EH (cell line): ENCODE data around the gene SDK1.
"Not testable (repeated sequence)": the region's sequence is repeated elsewhere in the genome, so short reads cannot be mapped to it uniquely, and the experiment has no call there.

ENCODE experiments used
- DNase-seq: peaks from one replicate; pipeline ENCODE4 v3.0.0-alpha.2; 2015; ENCODE audit warnings: low read depth

The SDK1 gene

GRCh38 chr7:4204513-4205165 lies 903.6 kb downstream of the SDK1 start:
- DNase-seq, result no peak

- DNase-seq, result no peak
Measured at GRCh38 chr7:4205828-4206227, 904.8 kb downstream of the SDK1 start.

- DNase-seq, result no peak
Measured at GRCh38 chr7:4207011-4207410, 906.0 kb downstream of the SDK1 start.

- DNase-seq, result no peak
Measured at GRCh38 chr7:4208086-4208485, 907.0 kb downstream of the SDK1 start.

DNA sequence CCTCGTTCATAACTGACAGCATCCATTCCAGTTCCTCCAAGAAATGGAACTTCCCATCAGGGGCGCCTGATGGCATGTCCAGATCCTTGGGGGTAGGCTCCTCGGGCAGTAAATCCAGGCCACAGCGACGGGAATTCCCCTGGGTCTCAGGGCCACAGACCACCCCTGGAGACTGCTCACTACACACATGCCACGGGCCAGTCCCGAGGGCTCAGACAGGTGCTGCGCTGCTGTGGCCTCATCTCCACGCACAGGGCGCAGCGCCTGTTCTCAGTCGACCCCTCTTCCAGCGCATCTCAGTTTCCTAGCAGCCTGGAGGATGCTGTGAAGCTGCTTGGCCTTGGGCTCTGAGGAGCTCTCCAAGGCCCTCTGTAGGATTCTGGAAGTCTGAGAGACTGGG lies 907.5 kb downstream of the SDK1 start:
- no peak for DNase-seq

DNA sequence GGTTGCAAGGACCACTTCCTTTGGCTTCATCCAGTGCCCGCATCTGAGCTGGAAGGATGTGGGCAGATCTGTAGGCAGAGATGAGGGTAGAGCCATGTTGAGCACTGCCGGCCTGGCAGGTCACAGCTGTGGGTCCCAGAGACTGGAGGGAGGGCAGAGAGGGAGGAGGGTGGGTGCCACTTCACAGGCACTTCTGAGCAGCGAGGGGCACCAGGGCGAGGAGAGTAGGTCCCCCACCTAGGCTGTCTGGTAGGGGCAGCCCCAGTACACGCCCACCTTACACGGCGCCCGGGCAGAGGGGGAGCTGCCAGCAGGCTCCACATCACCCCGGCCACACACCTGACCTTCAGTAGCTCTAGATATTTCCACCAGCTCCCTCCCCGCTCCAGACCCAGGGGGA lies 908.1 kb downstream of the SDK1 start:
- no peak for DNase-seq

- no peak for DNase-seq
Measured at GRCh38 chr7:4209966-4210365, 908.9 kb downstream of the SDK1 start.

DNA sequence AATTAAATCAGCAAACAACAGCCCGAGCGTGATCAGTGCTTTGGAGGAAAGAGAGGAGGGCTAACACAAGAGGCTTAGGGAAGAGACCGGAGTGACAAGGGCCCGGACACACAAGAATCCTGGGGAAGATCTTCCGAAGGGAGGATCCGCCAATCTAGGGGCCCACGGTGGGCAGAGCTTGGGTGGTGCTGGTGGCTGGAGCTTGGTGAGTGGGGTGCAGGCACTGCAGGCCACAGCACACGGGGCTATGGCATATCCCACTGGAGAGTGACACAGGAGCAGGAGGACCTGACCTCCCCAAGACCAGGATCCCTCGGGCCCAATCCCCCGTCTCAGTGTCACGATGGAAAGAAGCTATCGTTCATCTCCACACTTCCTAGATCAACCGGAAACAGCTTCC lies 909.8 kb downstream of the SDK1 start:
- no peak for DNase-seq

DNA sequence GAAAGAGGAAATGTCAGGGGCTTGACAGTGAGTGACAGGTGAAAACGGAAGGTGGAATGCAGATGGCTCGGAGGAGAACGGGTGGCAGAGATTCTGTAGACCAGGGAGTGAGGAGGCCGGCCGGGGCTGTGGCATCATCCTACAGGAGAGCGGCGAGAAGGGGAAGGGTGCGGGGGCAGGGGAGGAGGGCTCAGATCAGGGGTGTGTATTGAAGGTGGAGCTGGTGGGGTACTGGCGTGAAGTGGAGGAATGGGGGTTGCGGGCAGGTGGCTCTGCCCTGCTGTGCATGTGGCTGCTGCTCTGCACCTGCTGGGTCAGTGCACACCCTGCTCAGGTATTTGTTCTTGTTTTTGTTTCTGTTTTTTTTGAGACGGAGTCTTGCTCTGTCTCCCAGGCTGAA lies 910.2 kb downstream of the SDK1 start:
- no peak for DNase-seq

DNA sequence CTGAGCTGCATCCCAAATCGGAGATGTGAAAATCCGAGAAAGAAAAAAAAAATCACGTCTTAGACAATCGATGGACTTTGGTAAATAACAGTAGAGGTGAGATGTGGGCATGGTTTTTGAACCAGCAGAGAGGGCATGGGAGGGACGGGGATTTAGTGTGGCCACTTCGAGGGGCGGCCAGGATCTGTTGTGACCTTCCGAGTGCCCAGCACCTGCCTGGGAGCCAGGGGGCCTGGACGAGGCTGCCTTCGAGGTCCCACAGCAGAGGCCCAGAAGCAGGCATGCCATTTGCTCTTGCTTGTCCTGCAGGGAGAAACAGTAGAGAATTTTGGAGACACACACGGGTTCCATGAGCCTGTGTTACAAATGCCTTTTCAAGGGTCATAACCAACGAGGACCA lies 911.3 kb downstream of the SDK1 start:
- no peak for DNase-seq

DNA sequence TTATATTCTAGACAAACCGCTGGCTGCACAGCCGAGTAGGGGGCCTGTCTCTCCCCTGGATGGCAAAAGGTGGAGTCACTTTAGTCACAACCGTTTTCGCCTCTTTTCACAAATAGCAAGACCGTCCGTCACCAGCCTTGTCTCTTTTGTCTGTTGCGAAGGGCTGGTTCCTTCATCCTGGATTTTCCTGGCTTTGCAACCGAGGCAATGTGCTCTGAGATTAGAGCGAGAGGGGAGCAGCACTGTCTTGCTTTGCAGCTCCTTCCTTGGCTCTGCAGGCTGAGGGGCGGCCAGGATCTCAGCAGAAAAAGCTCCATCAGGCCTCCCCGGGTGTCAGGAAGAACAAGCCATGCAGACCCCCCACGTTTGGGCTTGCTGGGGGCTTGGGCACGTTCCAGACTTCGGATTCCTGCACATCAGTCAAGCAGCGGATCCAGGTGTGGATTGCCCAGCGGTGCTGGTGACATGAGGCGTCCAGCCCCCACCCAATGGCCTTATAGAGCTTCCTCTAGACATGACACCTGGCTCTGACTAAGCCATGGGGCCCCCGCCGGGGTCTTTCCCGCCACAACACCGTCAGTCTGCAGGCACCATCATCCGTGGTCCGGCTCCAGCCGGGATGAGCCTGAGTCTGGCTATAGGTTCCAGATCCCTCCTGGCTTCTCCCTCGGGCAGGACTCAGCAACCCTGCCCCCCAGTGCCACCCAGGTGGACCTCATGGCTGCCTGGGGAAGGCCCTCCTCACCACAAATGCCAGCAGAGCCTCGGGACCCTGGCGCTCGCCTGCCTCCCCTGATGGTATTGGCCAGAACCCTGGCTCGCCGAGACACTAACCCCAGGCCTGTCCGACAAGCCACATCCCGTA lies 913.5 kb downstream of the SDK1 start:
- no peak for DNase-seq

DNA sequence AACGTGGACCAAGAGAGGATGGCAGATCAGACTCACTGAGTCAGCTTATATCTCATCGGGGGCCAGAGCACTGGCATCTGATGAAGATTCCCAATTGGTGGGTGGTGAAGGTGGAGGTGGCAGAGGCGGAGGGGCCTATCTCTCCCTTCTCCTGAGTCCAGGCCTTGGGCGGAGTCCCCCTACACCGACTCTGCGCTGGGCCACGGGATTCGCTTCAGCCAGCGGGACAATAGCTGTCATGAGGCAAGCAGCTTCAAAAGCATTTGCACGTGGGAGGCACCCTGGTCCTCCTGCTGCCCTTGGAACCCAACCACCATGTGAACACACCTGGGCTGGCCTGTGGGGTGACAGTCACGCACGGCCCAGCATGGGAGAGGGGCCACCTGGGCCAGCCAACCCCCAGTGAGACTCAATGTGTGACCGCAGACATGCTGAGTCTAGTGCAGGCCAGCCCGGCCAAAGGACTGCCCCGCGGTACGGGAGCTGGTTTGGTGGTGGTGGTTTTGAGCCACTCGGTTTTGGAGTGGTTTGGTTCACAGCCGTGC lies 914.2 kb downstream of the SDK1 start:
- DNase-seq, result no peak

DNA sequence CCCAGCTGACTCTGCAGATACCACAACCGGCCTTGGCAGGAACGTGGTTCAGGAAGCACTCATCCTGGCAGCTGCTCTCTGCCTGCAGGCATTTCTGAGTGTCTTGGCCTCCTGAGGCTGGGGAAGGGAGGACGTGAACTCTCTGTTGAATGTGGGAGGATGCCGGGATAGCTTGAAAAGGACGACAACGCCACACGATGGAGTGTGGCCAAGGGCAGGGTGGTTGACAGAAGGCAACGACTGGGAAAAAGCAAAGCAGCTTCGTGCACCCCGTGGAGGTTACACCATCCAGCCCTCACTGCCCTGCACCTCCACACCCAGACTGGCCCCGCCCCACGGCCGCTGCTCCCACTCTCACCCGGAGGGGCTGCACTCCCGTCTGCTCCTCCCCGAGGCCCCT lies 915.0 kb downstream of the SDK1 start:
- no peak for DNase-seq

GRCh38 chr7:4217126-4217660 lies 916.1 kb downstream of the SDK1 start:
- not testable (repeated sequence) for DNase-seq

DNA sequence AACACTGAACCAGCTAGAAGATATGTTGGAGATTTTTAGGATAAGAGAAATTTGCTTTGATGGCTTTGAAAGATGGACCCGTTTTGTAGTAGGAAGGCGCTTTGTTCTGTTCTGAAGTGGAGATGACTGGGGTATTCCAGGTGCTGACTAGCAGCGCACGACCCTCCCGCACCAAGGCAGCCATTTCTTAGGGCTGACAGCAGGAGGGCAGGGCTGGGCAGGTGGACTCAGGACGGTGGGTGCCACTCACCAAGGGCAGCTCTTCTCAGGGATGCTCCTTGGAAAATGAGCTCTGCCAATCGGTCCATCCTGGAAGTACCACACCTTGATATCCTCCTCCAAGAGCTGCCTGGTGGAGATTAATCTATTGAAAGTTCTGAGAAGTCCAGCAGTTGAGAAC lies 917.4 kb downstream of the SDK1 start:
- DNase-seq, result no peak

DNA sequence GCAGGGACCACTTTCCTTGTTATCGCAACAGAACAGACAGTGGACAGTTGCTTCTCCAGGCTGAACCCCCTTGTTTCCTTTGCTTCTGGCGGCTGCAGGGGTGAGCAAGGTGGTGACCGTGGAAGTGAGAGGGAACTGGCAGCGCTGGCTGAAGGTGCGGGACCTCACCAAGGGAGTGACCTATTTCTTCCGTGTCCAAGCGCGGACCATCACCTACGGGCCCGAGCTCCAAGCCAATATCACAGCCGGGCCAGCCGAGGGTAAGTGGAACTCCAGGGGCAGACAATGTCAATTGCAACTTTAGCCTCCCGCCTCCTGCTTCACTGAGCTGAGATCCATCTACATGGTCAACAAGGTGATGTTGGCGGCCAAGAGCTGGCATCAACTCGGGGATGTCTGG lies 919.0 kb downstream of the SDK1 start:
- no peak for DNase-seq

- DNase-seq, result no peak
Measured at GRCh38 chr7:4221043-4221442, 920.0 kb downstream of the SDK1 start.

- no peak for DNase-seq
Measured at GRCh38 chr7:4222676-4223075, 921.6 kb downstream of the SDK1 start.

GRCh38 chr7:4225361-4225771 lies 924.3 kb downstream of the SDK1 start:
- DNase-seq, result no peak

DNA sequence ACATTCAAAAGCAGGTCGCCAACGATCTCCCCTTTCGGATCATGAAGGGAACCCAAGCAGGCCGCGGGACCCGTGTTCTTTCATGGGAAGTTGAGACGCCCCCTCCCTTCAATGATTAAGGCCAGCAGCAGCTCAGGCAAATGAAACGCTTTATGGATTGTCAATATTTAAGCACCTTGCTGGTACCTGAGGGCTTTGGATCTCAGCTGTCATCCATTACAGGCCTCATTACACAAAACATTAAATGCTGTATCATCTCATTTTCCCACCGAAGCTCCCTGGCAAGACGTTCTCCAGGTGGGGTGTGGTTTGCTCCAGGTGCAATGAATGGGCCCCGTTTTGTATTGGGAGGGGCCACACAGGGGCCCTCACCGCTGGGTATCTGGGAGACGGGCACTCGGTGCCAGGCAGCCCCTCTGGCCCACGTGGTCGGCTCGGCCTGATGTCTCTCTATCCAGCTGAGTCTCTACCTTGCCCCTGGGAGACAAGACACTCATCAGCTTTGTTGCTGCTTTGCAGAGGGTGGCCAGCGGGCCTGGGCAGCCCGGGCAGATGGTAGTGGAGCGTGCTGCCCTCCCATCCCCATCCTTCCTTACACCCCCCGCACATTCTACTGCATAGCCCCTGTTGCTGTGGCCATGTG lies 925.0 kb downstream of the SDK1 start:
- no peak for DNase-seq

DNA sequence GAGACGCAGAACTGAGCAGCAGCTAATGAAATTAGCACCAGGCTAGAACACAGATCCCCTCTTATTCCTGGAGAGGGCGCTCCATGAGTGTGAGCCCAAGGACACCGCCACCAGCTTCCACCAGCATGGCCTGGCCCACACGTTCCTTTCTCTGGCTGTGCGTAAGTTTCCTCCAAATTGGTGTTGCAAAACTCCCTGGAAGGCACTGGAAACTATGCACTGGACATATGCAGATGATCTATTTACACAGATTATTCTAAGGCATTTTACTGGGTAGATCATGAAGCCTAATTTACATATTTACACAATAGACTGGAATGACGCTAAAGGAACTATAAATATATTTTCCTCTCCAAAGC lies 925.5 kb downstream of the SDK1 start:
- no peak for DNase-seq

DNA sequence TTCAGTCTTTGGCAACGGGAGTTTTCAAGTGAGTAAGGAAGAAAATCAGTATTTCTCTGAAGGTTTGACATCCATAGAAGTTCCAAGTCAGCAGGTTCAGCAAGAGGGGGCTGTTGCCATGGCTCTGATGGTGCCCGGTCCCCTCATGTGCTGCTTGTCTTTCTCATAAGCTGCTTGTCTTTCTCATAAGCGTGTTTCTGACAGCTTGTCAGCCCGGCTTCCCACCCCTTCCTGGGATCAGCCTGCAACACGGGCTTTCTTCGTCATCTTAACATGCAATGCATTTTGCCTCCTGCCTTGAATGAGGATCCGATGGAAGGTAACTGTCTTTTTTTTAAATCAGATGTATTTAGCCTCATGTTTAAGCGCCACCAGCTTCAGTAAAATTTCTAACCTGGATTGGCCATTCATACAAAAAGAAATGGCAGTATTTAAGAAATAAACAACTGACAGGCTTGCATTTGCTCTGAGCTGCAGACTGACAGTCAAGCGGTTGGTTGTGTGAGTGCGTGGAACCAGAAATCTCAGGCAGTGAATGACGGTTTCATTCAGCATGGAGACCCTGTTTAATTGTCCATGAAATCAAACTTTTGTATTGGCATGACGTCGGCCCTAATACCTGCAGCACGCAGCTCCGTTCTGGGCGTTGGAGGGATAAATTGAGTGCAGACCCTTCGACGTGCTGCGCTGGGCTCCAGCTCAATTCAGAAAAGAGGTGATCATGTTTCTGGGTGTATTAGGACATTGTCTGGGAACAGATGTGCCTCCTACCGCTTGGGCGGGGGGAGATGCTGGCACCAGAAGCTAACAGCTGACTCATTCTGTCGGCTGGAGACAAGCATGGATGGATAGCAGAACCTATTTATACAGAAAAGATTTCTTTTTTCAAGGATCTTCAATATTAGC lies 926.3 kb downstream of the SDK1 start:
- DNase-seq, result no peak
